ENCODE data around the gene PARD3. TPM values are rescaled to one million over a fixed set of nuclear protein-coding genes. Genes with fewer than 3 reads are reported as not detected.

PARD3 gene
- total and polyA plus RNA-seq, 2 donors (not counting 3 experiments of a cell fraction or from before 2014, with no cell fraction given) = 7.3 to 24.1 TPM

DNA sequence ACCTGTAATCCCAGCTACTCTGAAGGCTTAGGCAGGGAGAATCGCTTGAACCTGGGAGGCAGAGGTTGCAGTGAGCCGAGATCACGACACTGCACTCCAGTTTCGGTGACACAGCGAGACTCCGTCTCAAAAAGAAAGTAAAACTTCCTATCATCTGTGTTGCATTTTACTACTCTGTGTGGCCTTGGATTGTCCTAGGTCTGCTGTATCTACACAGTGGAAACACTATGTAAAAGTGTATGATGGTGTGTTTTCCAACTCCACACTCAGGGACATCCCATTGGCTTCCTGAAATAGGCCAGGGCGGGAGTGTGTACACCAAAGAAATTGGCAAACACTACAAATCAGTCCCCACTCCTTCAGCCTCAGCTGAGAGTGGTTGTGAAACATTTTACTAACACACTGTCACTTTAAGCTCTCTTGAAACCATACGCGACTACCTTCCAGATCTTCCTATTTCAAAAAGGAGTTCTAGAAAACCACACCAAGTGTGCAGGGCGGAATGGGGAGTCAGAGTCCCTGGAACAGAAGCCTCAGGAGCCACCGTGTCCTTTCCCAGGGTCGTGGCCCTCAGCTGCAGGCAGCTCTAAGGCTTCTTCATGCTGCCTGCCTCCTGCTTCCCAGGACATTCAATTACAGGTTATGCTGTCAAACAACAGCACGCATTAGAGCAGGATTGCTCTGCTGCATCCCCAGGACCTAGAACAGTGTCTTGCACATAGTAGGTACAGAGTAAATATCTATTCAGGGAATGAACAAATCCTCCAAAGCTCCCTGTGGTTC, 275.4 kb downstream of the PARD3 start:
- no peaks in the 10 kb centered on the region for H3K27me3 ChIP-seq (ENCODE audit: control insufficient read depth in 2 of 2, insufficient read depth in 2 of 2, low read length in 2 of 2)
- ChIA-PET POLR2A (no interaction called here), CTCF (no interaction called here)
- H2AFZ ChIP-seq (ENCODE audit: low read depth, low read length) = no peak overlapping the region
- H3K9me3 ChIP-seq (replicated peaks; ENCODE audit: control insufficient read depth, insufficient read depth, low read length) = no peaks in the 10 kb centered on the region
- H3K79me2 ChIP-seq (ENCODE audit: control insufficient read depth, insufficient read depth, low read length) = no peaks in the 10 kb centered on the region
- no peaks in the 10 kb centered on the region for H4K20me1 ChIP-seq (replicated peaks; ENCODE audit: control insufficient read depth, extremely low read depth, insufficient read depth, low read length)
- H3K36me3 ChIP-seq (ENCODE audit: control insufficient read depth in 2 of 2, extremely low read depth in 1 of 2, insufficient read depth in 2 of 2, low read length in 2 of 2) = no peaks in the 10 kb centered on the region
- FAIRE-seq (no peak), DNase-seq (ENCODE audit: low read depth, low spot score) (no peak)
- H3K27ac ChIP-seq (ENCODE audit: insufficient read depth, low read depth, low read length) = no peak overlapping the region
- no peaks in the 10 kb centered on the region for H3K9me1 ChIP-seq (replicated peaks; ENCODE audit: control insufficient read depth, extremely low read depth, insufficient read depth, low read length)
- H3K4me1 ChIP-seq (ENCODE audit: control insufficient read depth, extremely low read depth, insufficient read depth, low read length) = no peaks in the 10 kb centered on the region
- intact Hi-C loops (cut with micrococcal nuclease) (no loop called here), dilution Hi-C loops (cut with MboI; ENCODE audit: extremely low pct_ligation_motif_present, low sequenced_read_pairs) (no loop called here)
- BruUV-seq (replicated peaks) = no TSS peak
- no peak for TF ChIP-seq MYC (IDR thresholded peaks at IDR 0.05; ENCODE audit: low read depth, low read length)
- TF ChIP-seq, protein P1, sequence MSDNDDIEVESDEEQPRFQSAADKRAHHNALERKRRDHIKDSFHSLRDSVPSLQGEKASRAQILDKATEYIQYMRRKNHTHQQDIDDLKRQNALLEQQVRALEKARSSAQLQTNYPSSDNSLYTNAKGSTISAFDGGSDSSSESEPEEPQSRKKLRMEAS (IDR thresholded peaks at IDR 0.05; ENCODE audit: insufficient read depth, insufficient read length) = no peak
- H3K9ac ChIP-seq (replicated peaks; ENCODE audit: extremely low read depth, insufficient read depth, low read length) = no peak overlapping the region
- no peak overlapping the region for H3K4me2 ChIP-seq (ENCODE audit: insufficient read depth, low read length)
- no peak overlapping the region for H3K4me3 ChIP-seq (replicated peaks in 1 of 3; ENCODE audit: insufficient read depth in 1 of 3, low read depth in 1 of 3, low read length in 3 of 3)

DNA sequence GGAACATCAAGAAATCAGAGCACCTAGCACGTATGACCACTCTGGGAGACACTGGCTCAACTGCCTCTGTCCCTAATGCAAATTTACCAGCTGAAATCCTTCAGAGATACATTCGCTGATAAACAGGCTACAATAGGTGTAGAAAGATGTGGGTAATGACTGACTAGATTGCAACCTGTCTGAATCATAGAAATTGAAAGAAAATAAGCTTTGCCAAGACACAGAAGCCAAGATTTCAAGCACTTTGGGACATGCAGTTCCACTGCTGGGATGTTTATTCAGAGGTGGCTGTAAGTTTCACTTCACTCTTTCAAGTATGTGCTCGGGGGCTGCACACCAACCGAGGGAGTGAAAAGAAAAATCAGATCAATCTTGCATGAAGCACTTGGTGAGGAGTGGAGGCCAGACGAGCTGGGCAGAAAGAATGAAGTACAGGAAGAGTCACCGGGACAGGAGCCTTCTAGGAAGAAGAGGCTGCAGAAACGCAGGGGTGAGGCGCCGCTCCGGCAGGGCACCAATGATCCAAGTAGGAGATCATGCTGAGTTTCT, 276.7 kb downstream of the PARD3 start:
- CTCF ChIA-PET = interaction anchor here (0.5 kb wide), 1 partner anchor 43 kb away, joined by 5 read pairs; no protein-coding TSS in a partner anchor
- H3K27me3 ChIP-seq (ENCODE audit: control insufficient read depth in 2 of 2, insufficient read depth in 2 of 2, low read length in 2 of 2) = no peaks in the 10 kb centered on the region
- TF ChIP-seq JUN (IDR thresholded peaks at IDR 0.05; ENCODE audit: borderline replicate concordance, insufficient read depth, insufficient read length, low read depth) = no peak
- no peak for TF ChIP-seq POLR2AphosphoS5 (IDR thresholded peaks at IDR 0.05; ENCODE audit: insufficient read depth, low read depth, low read length)
- no peak for TF ChIP-seq FOS (IDR thresholded peaks at IDR 0.05; ENCODE audit: borderline replicate concordance, insufficient read depth, low read length)
- no peak for TF ChIP-seq EZH2 (IDR thresholded peaks at IDR 0.05; ENCODE audit: borderline replicate concordance, low read depth, low read length, severe bottlenecking)
- no peak for TF ChIP-seq GATA2 (IDR thresholded peaks at IDR 0.05; ENCODE audit: insufficient read depth, insufficient read length, low read depth, low read length)
- TF ChIP-seq, protein P2, sequence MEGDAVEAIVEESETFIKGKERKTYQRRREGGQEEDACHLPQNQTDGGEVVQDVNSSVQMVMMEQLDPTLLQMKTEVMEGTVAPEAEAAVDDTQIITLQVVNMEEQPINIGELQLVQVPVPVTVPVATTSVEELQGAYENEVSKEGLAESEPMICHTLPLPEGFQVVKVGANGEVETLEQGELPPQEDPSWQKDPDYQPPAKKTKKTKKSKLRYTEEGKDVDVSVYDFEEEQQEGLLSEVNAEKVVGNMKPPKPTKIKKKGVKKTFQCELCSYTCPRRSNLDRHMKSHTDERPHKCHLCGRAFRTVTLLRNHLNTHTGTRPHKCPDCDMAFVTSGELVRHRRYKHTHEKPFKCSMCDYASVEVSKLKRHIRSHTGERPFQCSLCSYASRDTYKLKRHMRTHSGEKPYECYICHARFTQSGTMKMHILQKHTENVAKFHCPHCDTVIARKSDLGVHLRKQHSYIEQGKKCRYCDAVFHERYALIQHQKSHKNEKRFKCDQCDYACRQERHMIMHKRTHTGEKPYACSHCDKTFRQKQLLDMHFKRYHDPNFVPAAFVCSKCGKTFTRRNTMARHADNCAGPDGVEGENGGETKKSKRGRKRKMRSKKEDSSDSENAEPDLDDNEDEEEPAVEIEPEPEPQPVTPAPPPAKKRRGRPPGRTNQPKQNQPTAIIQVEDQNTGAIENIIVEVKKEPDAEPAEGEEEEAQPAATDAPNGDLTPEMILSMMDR (IDR thresholded peaks at IDR 0.05; ENCODE audit: extremely low read depth in 1 of 2, insufficient read depth in 1 of 2, low read depth in 1 of 2, low read length in 2 of 2) = no peak
- TF ChIP-seq POLR2A (IDR thresholded peaks at IDR 0.05; ENCODE audit: low read depth, low read length) = no peak
- TF ChIP-seq, protein P1 (IDR thresholded peaks at IDR 0.05; ENCODE audit: insufficient read depth, insufficient read length) = no peak
- no peak for TF ChIP-seq MYC (IDR thresholded peaks at IDR 0.05; ENCODE audit: low read depth, low read length)
- H2AFZ ChIP-seq (ENCODE audit: low read depth, low read length) = no peak overlapping the region
- FAIRE-seq = no peak
- intact Hi-C loops (cut with micrococcal nuclease) = no loop called here
- H3K79me2 ChIP-seq (ENCODE audit: control insufficient read depth, insufficient read depth, low read length) = no peaks in the 10 kb centered on the region
- no peaks in the 10 kb centered on the region for H4K20me1 ChIP-seq (replicated peaks; ENCODE audit: control insufficient read depth, extremely low read depth, insufficient read depth, low read length)
- no peak overlapping the region for H3K4me3 ChIP-seq (replicated peaks in 1 of 3; ENCODE audit: insufficient read depth in 1 of 3, low read depth in 1 of 3, low read length in 3 of 3)
- H3K27ac ChIP-seq (ENCODE audit: insufficient read depth, low read depth, low read length) = no peak overlapping the region
- no peaks in the 10 kb centered on the region for H3K9me1 ChIP-seq (replicated peaks; ENCODE audit: control insufficient read depth, extremely low read depth, insufficient read depth, low read length)
- no peaks in the 10 kb centered on the region for H3K4me1 ChIP-seq (ENCODE audit: control insufficient read depth, extremely low read depth, insufficient read depth, low read length)
- no peaks in the 10 kb centered on the region for H3K36me3 ChIP-seq (ENCODE audit: control insufficient read depth in 2 of 2, extremely low read depth in 1 of 2, insufficient read depth in 2 of 2, low read length in 2 of 2)
- POLR2A ChIA-PET = no interaction called here
- H3K9ac ChIP-seq (replicated peaks; ENCODE audit: extremely low read depth, insufficient read depth, low read length) = no peak overlapping the region
- no TSS peak for BruUV-seq (replicated peaks)
- dilution Hi-C loops (cut with MboI; ENCODE audit: extremely low pct_ligation_motif_present, low sequenced_read_pairs) = no loop called here
- H3K4me2 ChIP-seq (ENCODE audit: insufficient read depth, low read length) = no peak overlapping the region
- DNase-seq (ENCODE audit: low read depth, low spot score) = no peak
- no peaks in the 10 kb centered on the region for H3K9me3 ChIP-seq (replicated peaks; ENCODE audit: control insufficient read depth, insufficient read depth, low read length)
